ENCODE results near the gene ASCL5. TPM values are rescaled to one million over a fixed set of nuclear protein-coding genes. Genes with fewer than 3 reads are reported as not detected.

The ASCL5 gene
- total RNA-seq, 1 experiment from 2014 or later = 0.15 TPM

DNA sequence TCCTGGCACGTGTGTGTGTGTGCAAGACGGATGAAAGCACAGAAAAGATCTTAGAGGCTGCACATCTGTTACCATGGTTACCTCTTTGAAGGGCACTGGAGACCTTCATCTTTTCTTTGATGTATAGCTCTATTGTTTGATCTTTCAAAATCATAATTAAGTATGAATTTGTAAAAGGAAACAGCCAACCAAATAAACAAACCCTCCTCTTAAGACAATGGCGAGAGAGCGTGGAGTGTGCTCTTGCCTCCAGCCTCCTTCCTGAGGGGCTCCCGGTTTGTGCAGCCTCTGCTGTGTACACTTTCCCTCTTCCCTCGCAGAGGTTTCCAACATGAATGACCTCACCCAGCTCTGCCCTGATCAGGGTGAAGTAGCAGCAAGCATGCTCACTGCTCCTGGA lies 42.7 kb downstream of the ASCL5 start:
- DNase-seq = no peak
- H2AK5ac ChIP-seq (ENCODE audit: insufficient read length, low read length) = no peak overlapping the region
- H2BK12ac ChIP-seq (ENCODE audit: insufficient read length, low read depth, low read length) = no peak overlapping the region
- H2BK120ac ChIP-seq (ENCODE audit: low read depth, low read length, poor library complexity, severe bottlenecking) = no peak overlapping the region
- Mint-ChIP-seq H3K36me3 (ENCODE audit: insufficient read depth in 1 of 3, low read depth in 3 of 3) (no peaks in the 10 kb centered on the region), H3K27me3 (ENCODE audit: low read depth) (peaks cover 28% of the 10 kb centered on the region), H3K9me3 (no peaks in the 10 kb centered on the region; a peak in 1 of 5 replicates), H3K4me3 (no peak overlapping the region), H3K27ac (no peak overlapping the region; a peak in 1 of 7 replicates), H3K4me1 (peaks cover 1 to 5% of the 10 kb centered on the region in 2 experiments; a peak in 3 of 4 replicates)
- H3K27me3 ChIP-seq (ENCODE audit: insufficient read depth, low read length) = no peaks in the 10 kb centered on the region
- no peak overlapping the region for H3K9ac ChIP-seq (ENCODE audit: extremely low read depth, insufficient read length, low read length)
- H3K27ac ChIP-seq (ENCODE audit: insufficient read length, low read depth, low read length) = no peak overlapping the region
- no peak overlapping the region for H2BK20ac ChIP-seq (ENCODE audit: low read depth, low read length, poor library complexity, severe bottlenecking)
- no peak overlapping the region for H3K23ac ChIP-seq (ENCODE audit: insufficient read length, low read depth, low read length)
- no peaks in the 10 kb centered on the region for H3K79me1 ChIP-seq (ENCODE audit: insufficient read depth, low read depth, low read length, poor library complexity, severe bottlenecking)
- H3T11ph ChIP-seq (ENCODE audit: low read length) = no peak overlapping the region
- H4K5ac ChIP-seq (ENCODE audit: insufficient read length, low read depth, low read length) = no peak overlapping the region
- no peaks in the 10 kb centered on the region for H3K9me3 ChIP-seq (ENCODE audit: control insufficient read depth, low read depth, low read length)
- TF ChIP-seq, protein P1, sequence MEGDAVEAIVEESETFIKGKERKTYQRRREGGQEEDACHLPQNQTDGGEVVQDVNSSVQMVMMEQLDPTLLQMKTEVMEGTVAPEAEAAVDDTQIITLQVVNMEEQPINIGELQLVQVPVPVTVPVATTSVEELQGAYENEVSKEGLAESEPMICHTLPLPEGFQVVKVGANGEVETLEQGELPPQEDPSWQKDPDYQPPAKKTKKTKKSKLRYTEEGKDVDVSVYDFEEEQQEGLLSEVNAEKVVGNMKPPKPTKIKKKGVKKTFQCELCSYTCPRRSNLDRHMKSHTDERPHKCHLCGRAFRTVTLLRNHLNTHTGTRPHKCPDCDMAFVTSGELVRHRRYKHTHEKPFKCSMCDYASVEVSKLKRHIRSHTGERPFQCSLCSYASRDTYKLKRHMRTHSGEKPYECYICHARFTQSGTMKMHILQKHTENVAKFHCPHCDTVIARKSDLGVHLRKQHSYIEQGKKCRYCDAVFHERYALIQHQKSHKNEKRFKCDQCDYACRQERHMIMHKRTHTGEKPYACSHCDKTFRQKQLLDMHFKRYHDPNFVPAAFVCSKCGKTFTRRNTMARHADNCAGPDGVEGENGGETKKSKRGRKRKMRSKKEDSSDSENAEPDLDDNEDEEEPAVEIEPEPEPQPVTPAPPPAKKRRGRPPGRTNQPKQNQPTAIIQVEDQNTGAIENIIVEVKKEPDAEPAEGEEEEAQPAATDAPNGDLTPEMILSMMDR (conservative IDR thresholded peaks at IDR 0.05) = no peak
- H3K4me1 ChIP-seq (ENCODE audit: insufficient read depth, low read length) = no peaks in the 10 kb centered on the region
- no peak overlapping the region for H4K91ac ChIP-seq (ENCODE audit: insufficient read length, low read depth, low read length)
- H3K79me2 ChIP-seq (ENCODE audit: insufficient read depth, low read length) = no peaks in the 10 kb centered on the region
- no peak overlapping the region for H3K4me2 ChIP-seq (ENCODE audit: insufficient read depth, insufficient read length, low read length)
- no peak overlapping the region for H3K56ac ChIP-seq (ENCODE audit: insufficient read length, low read depth, low read length)
- no peak overlapping the region for H2BK5ac ChIP-seq (ENCODE audit: insufficient read length, low read length)
- no peak overlapping the region for H3K4ac ChIP-seq (ENCODE audit: low read depth, low read length)
- no peak overlapping the region for H3K14ac ChIP-seq (ENCODE audit: insufficient read depth, low read length)
- H3K23me2 ChIP-seq (ENCODE audit: insufficient read length, low read depth, low read length, poor library complexity, severe bottlenecking) = no peaks in the 10 kb centered on the region
- no peak overlapping the region for H2AFZ ChIP-seq (ENCODE audit: low read length)
- WGBS (ENCODE audit: extremely low coverage, insufficient read length, low lambda C conversion rate) = no CpG with 5 or more reads among the region's 6 CpGs
- no peak overlapping the region for H3K18ac ChIP-seq (ENCODE audit: insufficient read length, low read depth, low read length)
- no peak overlapping the region for H4K8ac ChIP-seq (replicated peaks; ENCODE audit: insufficient read length, low read depth, low read length)
- H2BK15ac ChIP-seq (ENCODE audit: low read depth, low read length) = no peak overlapping the region
- no peaks in the 10 kb centered on the region for H4K20me1 ChIP-seq (ENCODE audit: control insufficient read depth, insufficient read depth, insufficient read length)
